AG04450 (cell line): Measurements from ENCODE around the gene ZEB2. TPM values are rescaled to one million over a fixed set of nuclear protein-coding genes. Genes with fewer than 3 reads are reported as not detected.

Experiments used
- CTCF ChIA-PET: fragments of 300-600, 350-600 bp; formaldehyde crosslinking; extraction: SDS; loops from one replicate; lab custom pipeline; 2022; ENCODE audit warnings: antibody characterized with exemption, inconsistent platforms; lab: Charles Lee
- POLR2A ChIA-PET: fragments of 350-600 bp; formaldehyde crosslinking; extraction: SDS; loops from one replicate; lab custom pipeline; 2021; ENCODE audit warnings: antibody characterized with exemption, inconsistent platforms; lab: Yijun Ruan, JAX
- DNase-seq: peaks from one replicate; pipeline ENCODE4 v3.0.0-alpha.2; 2011; ENCODE audit warnings: low read depth, low spot score
- H3K27ac ChIP-seq: one replicate; pipeline ENCODE4 v1.5.1; 2012; ENCODE audit warnings: low read depth, low read length, control low read depth
- H3K27me3 ChIP-seq: one replicate; pipeline ENCODE4 v1.6.0; 2012; ENCODE audit warnings: low read length; ENCODE audit not compliant: control insufficient read depth, insufficient read depth
- H3K4me3 ChIP-seq: 2 replicates; pipeline ENCODE4 v1.5.1; 2011; ENCODE audit warnings: mild to moderate bottlenecking, low read depth, low read length, control low read depth
- H3K9me3 ChIP-seq: 2 replicates; pipeline ENCODE4 v1.5.1; 2012; ENCODE audit warnings: low read length; ENCODE audit not compliant: control insufficient read depth, insufficient read depth
- polyA plus RNA-seq: library from polyadenylated mRNA; depleted of rRNA; stranded (reverse); fragments of >200 nt; gene quantifications from 2 replicates; pipeline ENCODE4 v1.2.3, GENCODE V29; 2011
- small RNA-seq: library from RNA; depleted of rRNA; stranded (forward); fragments of <200 nt; gene quantifications from one replicate; pipeline ENCODE3, GENCODE V24; 2012; ENCODE audit warnings: low read depth; ENCODE audit not compliant: insufficient read length
- TF ChIP-seq, protein P1 (sequence below): IDR thresholded peaks from 2 replicates; pipeline ENCODE4 v1.5.1; 2011; ENCODE audit warnings: low read depth, low read length, control low read depth, inconsistent platforms

ZEB2 gene
- polyA plus RNA-seq, 1 experiment = 41.7 TPM

DNA sequence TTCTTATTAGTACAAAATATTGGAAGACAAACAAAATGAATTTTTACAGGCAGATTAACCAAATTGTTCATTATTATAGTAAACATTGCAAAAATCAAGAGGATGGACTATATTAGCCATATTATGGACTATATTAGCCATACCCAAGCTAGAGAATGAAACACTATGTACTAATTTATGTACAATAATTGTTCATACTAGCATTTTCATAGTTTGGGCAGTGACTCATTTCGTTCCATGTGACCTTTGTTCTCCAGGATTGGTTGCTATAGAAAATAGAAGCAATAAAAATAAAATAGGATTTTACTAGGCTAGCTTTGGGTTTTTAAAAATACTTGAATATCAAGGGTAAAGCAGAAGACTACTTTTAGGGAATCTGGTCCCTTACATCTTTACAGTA, 176.8 kb downstream of the ZEB2 start:
- TF ChIP-seq, protein P1, sequence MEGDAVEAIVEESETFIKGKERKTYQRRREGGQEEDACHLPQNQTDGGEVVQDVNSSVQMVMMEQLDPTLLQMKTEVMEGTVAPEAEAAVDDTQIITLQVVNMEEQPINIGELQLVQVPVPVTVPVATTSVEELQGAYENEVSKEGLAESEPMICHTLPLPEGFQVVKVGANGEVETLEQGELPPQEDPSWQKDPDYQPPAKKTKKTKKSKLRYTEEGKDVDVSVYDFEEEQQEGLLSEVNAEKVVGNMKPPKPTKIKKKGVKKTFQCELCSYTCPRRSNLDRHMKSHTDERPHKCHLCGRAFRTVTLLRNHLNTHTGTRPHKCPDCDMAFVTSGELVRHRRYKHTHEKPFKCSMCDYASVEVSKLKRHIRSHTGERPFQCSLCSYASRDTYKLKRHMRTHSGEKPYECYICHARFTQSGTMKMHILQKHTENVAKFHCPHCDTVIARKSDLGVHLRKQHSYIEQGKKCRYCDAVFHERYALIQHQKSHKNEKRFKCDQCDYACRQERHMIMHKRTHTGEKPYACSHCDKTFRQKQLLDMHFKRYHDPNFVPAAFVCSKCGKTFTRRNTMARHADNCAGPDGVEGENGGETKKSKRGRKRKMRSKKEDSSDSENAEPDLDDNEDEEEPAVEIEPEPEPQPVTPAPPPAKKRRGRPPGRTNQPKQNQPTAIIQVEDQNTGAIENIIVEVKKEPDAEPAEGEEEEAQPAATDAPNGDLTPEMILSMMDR = no peak
- no peak for DNase-seq
- POLR2A ChIA-PET = no interaction called here
- no peaks in the 10 kb centered on the region for H3K9me3 ChIP-seq
- CTCF ChIA-PET = no interaction called here
- no peaks in the 10 kb centered on the region for H3K27me3 ChIP-seq
- H3K27ac ChIP-seq = no peak overlapping the region
- no peak overlapping the region for H3K4me3 ChIP-seq

DNA sequence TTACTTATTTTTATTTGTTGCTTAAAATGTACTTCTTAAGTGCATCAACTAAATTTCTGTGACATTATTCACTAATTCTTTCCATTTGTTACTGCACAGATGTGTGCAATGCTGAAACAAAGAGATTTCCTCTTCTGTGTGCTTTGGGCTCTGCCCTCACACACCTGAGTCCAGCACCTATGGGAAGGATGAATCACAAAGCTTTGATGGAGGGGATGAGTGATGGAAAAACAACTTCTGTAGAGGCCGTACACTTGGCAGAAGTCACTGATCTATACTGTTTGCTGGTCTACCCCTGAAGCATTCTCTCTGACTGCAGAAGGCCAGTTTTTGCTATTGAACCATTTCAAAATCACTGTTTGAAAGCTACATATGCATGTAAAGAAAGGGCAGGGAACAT, 178.4 kb downstream of the ZEB2 start:
- Histone ChIP-seq H3K27me3 (no peaks in the 10 kb centered on the region), H3K4me3 (no peak overlapping the region), H3K9me3 (no peaks in the 10 kb centered on the region), H3K27ac (no peak overlapping the region)
- no peak for DNase-seq
- TF ChIP-seq, protein P1 = no peak
- POLR2A ChIA-PET = no interaction called here
- CTCF ChIA-PET = no interaction called here

DNA sequence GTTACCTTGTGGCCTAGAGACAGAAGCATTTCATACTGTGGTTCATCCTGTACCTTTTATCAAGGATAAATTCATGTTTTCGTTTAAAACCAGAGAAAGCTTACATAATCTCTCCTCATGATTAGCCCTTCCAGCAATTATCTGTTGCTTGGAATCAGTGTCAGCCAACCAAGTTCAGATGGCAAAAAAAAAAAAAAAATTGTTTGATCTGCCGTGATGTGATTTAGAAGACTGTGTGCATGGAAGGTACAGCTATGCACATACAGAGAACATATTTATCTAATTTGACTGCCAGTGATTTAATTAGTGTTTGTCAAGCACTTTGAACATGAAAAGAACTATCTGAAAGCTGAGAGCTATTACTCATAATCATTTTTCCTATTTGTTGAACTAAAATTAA, 180.9 kb downstream of the ZEB2 start:
- H3K9me3 ChIP-seq = no peaks in the 10 kb centered on the region
- TF ChIP-seq, protein P1 = no peak
- DNase-seq = no peak
- CTCF ChIA-PET = no interaction called here
- no peak overlapping the region for H3K27ac ChIP-seq
- POLR2A ChIA-PET = no interaction called here
- H3K27me3 ChIP-seq = no peaks in the 10 kb centered on the region
- no peak overlapping the region for H3K4me3 ChIP-seq

DNA sequence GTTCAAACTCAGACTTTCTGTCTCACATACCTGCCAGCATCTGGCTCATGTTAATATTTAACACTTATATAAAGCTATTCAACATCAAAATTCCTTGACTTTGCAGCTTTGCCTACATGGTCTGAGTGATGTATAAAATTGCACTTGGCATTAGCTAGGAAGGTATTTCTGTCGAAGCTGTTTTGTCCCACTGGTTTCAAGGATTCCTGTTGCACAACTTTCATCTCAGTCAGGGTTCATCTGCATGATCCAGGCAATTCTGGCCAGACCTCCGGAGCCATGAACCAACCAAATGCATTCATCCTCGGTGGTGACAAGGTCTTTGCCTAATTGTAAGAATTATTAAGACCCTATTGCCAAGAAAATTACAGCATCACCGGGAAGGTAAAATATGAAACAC, 185.4 kb downstream of the ZEB2 start:
- POLR2A ChIA-PET = no interaction called here

More for the DNA sequence above, 185.4 kb downstream of the ZEB2 start:
- no peak overlapping the region for H3K4me3 ChIP-seq
- TF ChIP-seq, protein P1 = no peak
- H3K27me3 ChIP-seq = no peaks in the 10 kb centered on the region
- no peaks in the 10 kb centered on the region; the same call in 1 of the 2 replicates for H3K9me3 ChIP-seq
- no peak for DNase-seq
- no peak overlapping the region for H3K27ac ChIP-seq
- CTCF ChIA-PET = no interaction called here

Small RNAs within 50 kb of the gene (small RNA-seq; reads per million reads assigned to genes)
- not detected for gene RF01987
